Upper lobe of right lung (tissue), 1 donor: Measurements from ENCODE around the gene LGALS14. TPM values are rescaled to one million over a fixed set of nuclear protein-coding genes. Genes with fewer than 3 reads are reported as not detected.
"Not testable (repeated sequence)": the region's sequence is repeated elsewhere in the genome, so short reads cannot be mapped to it uniquely, and the experiment has no call there.

Source experiments
- ATAC-seq: fragments of 200-7000 bp; cut with Tn5 transposase; one replicate; pipeline ENCODE4 v1.9.1; 2020; ENCODE audit warnings: mild to moderate bottlenecking, moderate library complexity
- DNase-seq: peaks from one replicate; pipeline ENCODE4 v3.0.0-alpha.2; 2020
- H3K27ac ChIP-seq: fragments of 200-600 bp; one replicate; pipeline ENCODE4 v1.8.0; 2022
- H3K27me3 ChIP-seq: fragments of 200-600 bp; one replicate; pipeline ENCODE4 v1.8.0; 2022; ENCODE audit warnings: mild to moderate bottlenecking
- H3K36me3 ChIP-seq: fragments of 200-600 bp; one replicate; pipeline ENCODE4 v1.8.0; 2022
- H3K4me1 ChIP-seq: fragments of 200-600 bp; one replicate; pipeline ENCODE4 v1.8.0; 2022
- H3K4me3 ChIP-seq: fragments of 200-600 bp; one replicate; pipeline ENCODE4 v1.8.0; 2022; ENCODE audit warnings: mild to moderate bottlenecking
- H3K9me3 ChIP-seq: fragments of 200-600 bp; one replicate; pipeline ENCODE4 v1.8.0; 2022
- CTCF ChIP-seq: fragments of 200-600 bp; IDR thresholded peaks from one replicate; pipeline ENCODE4 v1.8.0; 2022; ENCODE audit warnings: antibody characterized with exemption
- intact Hi-C: fragments of 100-400 bp; cut with DNase I; formaldehyde crosslinking; loops from one replicate; pipeline ENCODE4 v1.11.0; 2022
- total RNA-seq: library from RNA; stranded (reverse); fragmentation: NEBNext Ultra II Directional; extraction: Animal tissue kit (Norgen Biotek cat#: 25700); gene quantifications from one replicate; pipeline ENCODE4 v1.2.1, GENCODE V29; 2021
- donor health status: DM: no; HTN: yes; CAD: no; lungs with severe emphysema.

LGALS14 gene
- total RNA-seq, 1 donor from 2014 or later, result not detected

DNA sequence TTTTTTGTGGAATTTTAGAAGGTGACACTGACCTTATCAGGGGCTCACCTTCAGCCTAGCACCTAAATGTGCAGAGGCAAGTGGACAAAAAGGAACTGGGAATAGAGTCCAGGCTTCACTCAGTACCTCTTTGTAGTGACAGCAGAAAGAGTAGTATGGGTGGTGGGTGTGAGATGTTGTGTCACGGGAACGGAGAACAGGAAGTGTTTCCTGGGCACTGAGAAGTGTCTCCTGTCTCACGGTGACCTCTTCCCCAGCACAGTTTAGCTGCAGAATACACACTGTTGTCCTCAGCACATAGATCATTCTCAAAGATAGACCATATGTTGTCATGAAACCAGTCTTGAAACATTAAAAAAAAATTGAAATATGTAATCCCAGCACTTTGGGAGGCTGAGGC, 17.5 kb upstream of the LGALS14 start:
- Histone ChIP-seq H3K4me3 (no peak overlapping the region), H3K27ac (no peak overlapping the region), H3K9me3 (no peaks in the 10 kb centered on the region), H3K4me1 (no peaks in the 10 kb centered on the region), H3K27me3 (peaks cover 4% of the 10 kb centered on the region), H3K36me3 (no peaks in the 10 kb centered on the region)
- DNase-seq (no peak), ATAC-seq (peak; percentile 55)
- TF ChIP-seq CTCF, result no peak
- intact Hi-C loops, result no loop called here

DNA sequence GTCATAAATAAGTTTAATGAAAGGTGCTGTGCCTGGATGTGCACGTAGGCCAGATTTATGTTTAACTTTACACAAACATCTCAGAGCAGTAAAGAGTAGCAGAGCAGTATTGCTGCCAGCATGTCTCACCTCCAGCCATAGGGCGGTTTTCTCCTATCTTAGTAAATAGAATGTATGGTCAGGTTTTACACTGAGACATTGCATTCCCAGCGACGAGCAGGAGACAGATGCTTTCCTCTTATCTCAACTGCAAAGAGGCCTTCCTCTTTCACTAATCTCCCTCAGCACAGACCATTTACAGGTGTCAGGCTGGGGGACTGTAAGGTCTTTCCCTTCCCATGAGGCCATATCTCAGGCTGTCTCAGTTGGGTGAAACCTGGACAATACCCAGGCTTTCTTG, 15.6 kb upstream of the LGALS14 start:
- H3K4me1 ChIP-seq, H3K27ac ChIP-seq, ATAC-seq, H3K36me3 ChIP-seq, H3K4me3 ChIP-seq, H3K27me3 ChIP-seq, intact Hi-C loops, H3K9me3 ChIP-seq, DNase-seq: not testable (repeated sequence)

DNA sequence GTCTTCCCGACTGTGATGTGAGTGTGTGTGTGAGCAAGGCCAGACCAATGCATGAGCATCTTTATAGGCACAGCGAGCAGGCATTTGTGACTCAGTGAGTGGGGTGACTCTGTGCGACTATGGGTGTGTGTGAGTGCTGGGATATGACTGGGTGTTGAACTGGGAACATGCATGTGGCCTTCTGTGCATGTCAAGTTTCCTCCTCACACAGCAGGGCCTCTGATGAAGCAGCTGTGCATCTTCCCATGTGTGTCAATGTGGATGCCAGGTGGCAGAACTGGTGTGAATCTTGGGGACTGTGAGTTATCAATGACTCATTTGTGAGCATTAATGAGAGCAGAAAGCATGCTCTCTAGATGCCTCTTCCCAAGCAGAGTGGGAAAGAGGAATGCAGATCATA, 12.1 kb upstream of the LGALS14 start:
- no peak for TF ChIP-seq CTCF
- Histone ChIP-seq H3K4me1 (no peaks in the 10 kb centered on the region), H3K9me3 (no peaks in the 10 kb centered on the region), H3K4me3 (no peak overlapping the region), H3K36me3 (no peaks in the 10 kb centered on the region), H3K27me3 (peaks cover 4% of the 10 kb centered on the region), H3K27ac (no peak overlapping the region)
- DNase-seq (no peak), ATAC-seq (no peak)
- intact Hi-C loops, result no loop called here

GRCh38 chr19:39692822-39693221, 11.5 kb upstream of the LGALS14 start:
- TF ChIP-seq CTCF, result no peak
- DNase-seq, result no peak
- Histone ChIP-seq H3K27me3 (peaks cover 4% of the 10 kb centered on the region), H3K9me3 (no peaks in the 10 kb centered on the region), H3K4me1 (no peaks in the 10 kb centered on the region), H3K36me3 (no peaks in the 10 kb centered on the region), H3K27ac (no peak overlapping the region), H3K4me3 (no peak overlapping the region)
- intact Hi-C loops, result no loop called here
- ATAC-seq, result no peak

DNA sequence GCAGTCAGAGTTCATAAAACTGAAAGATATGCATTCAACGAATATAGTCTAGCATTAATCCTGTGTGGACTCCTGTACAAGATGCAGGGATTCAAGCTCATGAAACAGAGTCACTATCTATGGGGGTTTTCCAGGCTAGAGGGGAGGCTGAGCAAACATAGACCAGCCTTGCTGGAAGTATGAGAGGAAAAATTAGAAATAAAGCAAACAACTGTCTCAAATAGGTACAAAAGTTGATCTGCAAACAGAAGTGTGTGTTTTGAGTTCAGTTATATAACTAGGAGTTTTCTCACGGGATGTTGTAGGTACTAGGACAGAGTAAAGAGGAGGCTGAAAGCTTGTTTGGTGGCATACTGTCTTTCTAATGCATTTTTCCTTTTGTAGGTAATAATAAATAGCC, 8.5 kb upstream of the LGALS14 start:
- H3K27me3 ChIP-seq, result no peaks in the 10 kb centered on the region
- DNase-seq (no peak), ATAC-seq (no peak)
- intact Hi-C loops, result no loop called here
- H3K4me1 ChIP-seq, result no peaks in the 10 kb centered on the region
- H3K36me3 ChIP-seq, result no peaks in the 10 kb centered on the region
- no peak for TF ChIP-seq CTCF
- H3K9me3 ChIP-seq, result no peaks in the 10 kb centered on the region
- H3K27ac ChIP-seq, result no peak overlapping the region
- H3K4me3 ChIP-seq, result no peak overlapping the region

DNA sequence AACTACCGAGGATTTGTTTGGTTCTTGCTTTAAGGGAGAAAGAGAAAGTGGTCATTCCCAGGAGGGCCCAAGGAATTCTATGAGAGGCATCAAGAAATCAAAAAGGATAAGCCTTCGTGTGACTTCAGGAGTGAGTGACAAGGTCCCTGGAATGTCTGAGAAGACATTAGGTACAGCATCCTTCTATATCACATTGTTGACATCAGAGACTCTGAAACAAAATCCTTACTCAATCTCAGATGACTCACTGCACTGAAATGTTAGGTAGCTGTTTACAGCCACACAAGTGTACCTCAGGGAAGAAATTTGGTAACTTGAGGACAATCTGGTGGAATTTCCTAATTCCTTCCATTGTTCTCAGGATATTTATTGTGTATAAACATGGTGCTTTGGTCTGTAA, 7.9 kb upstream of the LGALS14 start:
- no peak for TF ChIP-seq CTCF
- ATAC-seq, result no peak
- no peaks in the 10 kb centered on the region for H3K4me1 ChIP-seq
- H3K4me3 ChIP-seq, result no peak overlapping the region
- H3K27me3 ChIP-seq, result no peaks in the 10 kb centered on the region
- intact Hi-C loops, result no loop called here
- no peak for DNase-seq
- no peaks in the 10 kb centered on the region for H3K36me3 ChIP-seq
- no peak overlapping the region for H3K27ac ChIP-seq
- H3K9me3 ChIP-seq, result no peaks in the 10 kb centered on the region
